Endothelial cell of umbilical vein (primary cell): ENCODE measurements around the gene SV2C.
"Not testable (repeated sequence)": the region's sequence is repeated elsewhere in the genome, so short reads cannot be mapped to it uniquely, and the experiment has no call there.

Experiments
- CTCF ChIP-seq, 2 donors: IDR thresholded peaks; 1 replicate in 1 of 2; 2 replicates in 1 of 2; pipeline ENCODE4 v1.5.1; 2011; ENCODE audit warnings: low read length in 2 of 2, mild to moderate bottlenecking in 2 of 2, moderate library complexity in 2 of 2, control low read depth in 1 of 2, inconsistent platforms in 1 of 2, low read depth in 1 of 2; ENCODE audit not compliant: insufficient read depth in 1 of 2; ENCODE audit errors: extremely low read depth in 1 of 2
- EZH2 ChIP-seq: IDR thresholded peaks from 2 replicates; pipeline ENCODE4 v1.6.1; 2012; ENCODE audit warnings: borderline replicate concordance, low read depth, mild to moderate bottlenecking, moderate library complexity, low read length, inconsistent platforms; ENCODE audit not compliant: severe bottlenecking
- FOS ChIP-seq: IDR thresholded peaks from 2 replicates; pipeline ENCODE4 v1.6.1; 2011; ENCODE audit warnings: mild to moderate bottlenecking, low read length, moderate library complexity, borderline replicate concordance; ENCODE audit not compliant: insufficient read depth
- GATA2 ChIP-seq: IDR thresholded peaks from 2 replicates; pipeline ENCODE4 v1.7.0; 2011; ENCODE audit warnings: low read depth, mild to moderate bottlenecking, moderate library complexity, mixed read lengths, low read length; ENCODE audit not compliant: insufficient read length, insufficient read depth
- JUN ChIP-seq: IDR thresholded peaks from 2 replicates; pipeline ENCODE4 v1.6.1; 2011; ENCODE audit warnings: borderline replicate concordance, low read depth; ENCODE audit not compliant: insufficient read length, insufficient read depth
- POLR2A ChIP-seq: IDR thresholded peaks from 2 replicates; pipeline ENCODE4 v1.6.1; 2012; ENCODE audit warnings: low read depth, mild to moderate bottlenecking, control low read depth, low read length
- POLR2AphosphoS5 ChIP-seq: IDR thresholded peaks from 2 replicates; pipeline ENCODE4 v1.6.1; 2012; ENCODE audit warnings: low read depth, mild to moderate bottlenecking, control low read depth, low read length, moderate library complexity; ENCODE audit not compliant: insufficient read depth
- TF ChIP-seq, protein P1 (sequence below): IDR thresholded peaks from 2 replicates; pipeline ENCODE4 v1.6.1; 2011; ENCODE audit not compliant: insufficient read depth, insufficient read length

DNA sequence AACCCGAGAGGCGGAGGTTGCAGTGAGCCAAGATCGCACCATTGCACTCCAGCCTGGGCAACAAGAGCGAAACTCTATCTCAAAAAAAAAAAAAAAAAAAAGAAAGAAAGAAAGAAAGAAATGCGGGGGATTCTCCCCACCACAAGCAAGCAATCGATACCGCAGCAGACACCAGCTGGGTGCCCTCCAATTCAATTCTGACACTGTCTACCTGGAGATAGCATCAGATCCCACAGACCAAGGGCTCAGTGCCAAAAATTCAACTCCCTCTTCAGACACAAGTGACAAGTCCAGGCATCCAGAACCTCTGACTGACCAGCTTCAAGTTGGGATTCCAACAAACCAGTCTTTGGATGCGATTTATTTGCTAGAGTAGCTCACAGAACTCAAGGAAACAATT, 286.5 kb downstream of the SV2C start:
- not testable (repeated sequence) for TF ChIP-seq EZH2; CTCF (IDR thresholded peaks at IDR 0.05; ENCODE audit: extremely low read depth in 1 of 2, insufficient read depth in 1 of 2, low read depth in 1 of 2, low read length in 2 of 2); POLR2A; POLR2AphosphoS5; GATA2; JUN; FOS
- TF ChIP-seq, protein P1, sequence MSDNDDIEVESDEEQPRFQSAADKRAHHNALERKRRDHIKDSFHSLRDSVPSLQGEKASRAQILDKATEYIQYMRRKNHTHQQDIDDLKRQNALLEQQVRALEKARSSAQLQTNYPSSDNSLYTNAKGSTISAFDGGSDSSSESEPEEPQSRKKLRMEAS, result not testable (repeated sequence)
